Measurements from ENCODE around the gene FARS2. TPM values are rescaled to one million over a fixed set of nuclear protein-coding genes. Genes with fewer than 3 reads are reported as not detected.

Gene FARS2
- polyA plus RNA-seq, 1 donor from 2014 or later = 11.9 TPM

- no peak overlapping the region for H2AFZ ChIP-seq (ENCODE audit: low read depth, low read length)
- no peak overlapping the region for H3K9ac ChIP-seq (ENCODE audit: low read length)
- H3F3A ChIP-seq (ENCODE audit: insufficient read depth, low read length, poor library complexity, severe bottlenecking) = no peaks in the 10 kb centered on the region
- H4K20me1 ChIP-seq (ENCODE audit: insufficient read depth) = no peaks in the 10 kb centered on the region
- no peak for TF ChIP-seq SMC3 (conservative IDR thresholded peaks at IDR 0.05; ENCODE audit: poor library complexity)
- no peak for TF ChIP-seq POLR2AphosphoS5 (IDR thresholded peaks at IDR 0.05)
- no peak for TF ChIP-seq EP300 (conservative IDR thresholded peaks at IDR 0.05; ENCODE audit: poor library complexity, severe bottlenecking)
- no peak for TF ChIP-seq TAF1 (IDR thresholded peaks at IDR 0.05; ENCODE audit: low read depth)
- no peak for TF ChIP-seq EZH2 (IDR thresholded peaks at IDR 0.05; ENCODE audit: borderline replicate concordance, insufficient read depth, low read length, poor library complexity, severe bottlenecking)
- TF ChIP-seq REST (IDR thresholded peaks at IDR 0.05; ENCODE audit: borderline replicate concordance) = no peak
- no peak for TF ChIP-seq MXI1 (conservative IDR thresholded peaks at IDR 0.05; ENCODE audit: poor library complexity, severe bottlenecking)
- TF ChIP-seq CTCF (IDR thresholded peaks at IDR 0.05; ENCODE audit: poor library complexity, severe bottlenecking) = no peak
- no peak for TF ChIP-seq RAD21 (conservative IDR thresholded peaks at IDR 0.05)
- H3K27me3 ChIP-seq (ENCODE audit: insufficient read depth, low read depth, low read length) = no peaks in the 10 kb centered on the region
- H3K27ac ChIP-seq (ENCODE audit: low read length) = no peak overlapping the region
- no peaks in the 10 kb centered on the region for H3K9me2 ChIP-seq (ENCODE audit: insufficient read depth, low read length)
- no peak overlapping the region for H3K4me2 ChIP-seq (ENCODE audit: low read length)
- H3K79me2 ChIP-seq (replicated peaks; ENCODE audit: insufficient read depth, low read length) = no peaks in the 10 kb centered on the region
- H3K36me3 ChIP-seq (ENCODE audit: insufficient read depth, low read length) = no peaks in the 10 kb centered on the region
- H3K4me3 ChIP-seq (ENCODE audit: low read length) = no peak overlapping the region
- no peaks in the 10 kb centered on the region for H3K9me3 ChIP-seq (ENCODE audit: low read length)
Measured at GRCh38 chr6:5388326-5388725, 127.0 kb downstream of the FARS2 start.

DNA sequence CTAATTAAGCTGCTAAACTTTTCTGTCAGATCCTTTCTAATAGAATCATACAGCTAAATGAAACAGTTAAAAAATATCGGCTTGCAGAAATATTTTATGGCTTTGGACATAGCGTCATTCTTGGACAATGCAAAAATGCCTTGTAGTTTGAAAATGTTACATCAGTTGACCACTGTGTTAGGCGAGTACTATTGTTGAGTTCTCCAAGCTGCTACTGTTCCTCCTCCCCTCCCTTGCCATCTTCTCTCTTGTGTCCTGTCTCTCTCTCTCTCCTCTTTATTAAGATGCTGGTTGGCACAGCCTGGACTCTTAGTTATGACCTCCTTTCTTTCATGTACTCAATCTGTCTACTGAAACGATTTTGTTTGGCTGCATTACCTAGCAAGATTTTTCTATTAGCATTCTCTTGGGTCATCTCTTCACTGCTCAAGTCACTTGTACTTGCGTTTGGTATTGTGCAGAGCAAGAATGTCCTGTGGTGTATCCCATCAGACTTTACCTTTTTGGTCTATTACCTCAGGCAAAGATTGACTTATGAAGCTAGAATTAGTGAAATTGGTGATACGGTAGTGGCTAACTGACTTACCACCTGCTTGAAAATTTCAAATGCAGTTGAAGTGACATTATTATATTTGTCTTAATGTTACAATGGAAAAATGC, 127.9 kb downstream of the FARS2 start:
- no peaks in the 10 kb centered on the region for H3K36me3 ChIP-seq (ENCODE audit: insufficient read depth, low read length)
- no peak overlapping the region for H2AFZ ChIP-seq (ENCODE audit: low read depth, low read length)
- H3K27ac ChIP-seq (ENCODE audit: low read length) = no peak overlapping the region
- TF ChIP-seq RAD21 (conservative IDR thresholded peaks at IDR 0.05) = no peak
- TF ChIP-seq EP300 (conservative IDR thresholded peaks at IDR 0.05; ENCODE audit: poor library complexity, severe bottlenecking) = no peak
- H3K4me2 ChIP-seq (ENCODE audit: low read length) = no peak overlapping the region
- no peaks in the 10 kb centered on the region for H3K27me3 ChIP-seq (ENCODE audit: insufficient read depth, low read depth, low read length)
- no peaks in the 10 kb centered on the region for H4K20me1 ChIP-seq (ENCODE audit: insufficient read depth)
- no peaks in the 10 kb centered on the region for H3F3A ChIP-seq (ENCODE audit: insufficient read depth, low read length, poor library complexity, severe bottlenecking)
- no peaks in the 10 kb centered on the region for H3K9me2 ChIP-seq (ENCODE audit: insufficient read depth, low read length)
- no peak overlapping the region for H3K4me3 ChIP-seq (ENCODE audit: low read length)
- no peaks in the 10 kb centered on the region for H3K9me3 ChIP-seq (ENCODE audit: low read length)
- no peaks in the 10 kb centered on the region for H3K79me2 ChIP-seq (replicated peaks; ENCODE audit: insufficient read depth, low read length)
- H3K9ac ChIP-seq (ENCODE audit: low read length) = no peak overlapping the region
